Mesenteric fat pad (tissue), 1 donor: Measurements from ENCODE around the gene GPATCH1. TPM values are rescaled to one million over a fixed set of nuclear protein-coding genes. Genes with fewer than 3 reads are reported as not detected.
A peak's percentile ranks its signal among the peaks of the same experiment; 100 is the strongest.
"Not testable (repeated sequence)": the region's sequence is repeated elsewhere in the genome, so short reads cannot be mapped to it uniquely, and the experiment has no call there.

Source experiments
- DNase-seq: peaks from one replicate; pipeline ENCODE4 v3.0.0-alpha.2; 2020; ENCODE audit warnings: low spot score
- long read RNA-seq: library from polyadenylated mRNA; unstranded; transcript quantifications from one replicate; pipeline ENCODE4 v2.0.0, GENCODE V29; 2020
- total RNA-seq: library from RNA; stranded (reverse); fragmentation: NEBNext Ultra II Directional; extraction: Animal tissue kit (Norgen Biotek cat#: 25700); gene quantifications from one replicate; pipeline ENCODE4 v1.2.1, GENCODE V29; 2021
- donor health status: DM: yes; HTN: yes; CAD: no.

The GPATCH1 gene, protein sequence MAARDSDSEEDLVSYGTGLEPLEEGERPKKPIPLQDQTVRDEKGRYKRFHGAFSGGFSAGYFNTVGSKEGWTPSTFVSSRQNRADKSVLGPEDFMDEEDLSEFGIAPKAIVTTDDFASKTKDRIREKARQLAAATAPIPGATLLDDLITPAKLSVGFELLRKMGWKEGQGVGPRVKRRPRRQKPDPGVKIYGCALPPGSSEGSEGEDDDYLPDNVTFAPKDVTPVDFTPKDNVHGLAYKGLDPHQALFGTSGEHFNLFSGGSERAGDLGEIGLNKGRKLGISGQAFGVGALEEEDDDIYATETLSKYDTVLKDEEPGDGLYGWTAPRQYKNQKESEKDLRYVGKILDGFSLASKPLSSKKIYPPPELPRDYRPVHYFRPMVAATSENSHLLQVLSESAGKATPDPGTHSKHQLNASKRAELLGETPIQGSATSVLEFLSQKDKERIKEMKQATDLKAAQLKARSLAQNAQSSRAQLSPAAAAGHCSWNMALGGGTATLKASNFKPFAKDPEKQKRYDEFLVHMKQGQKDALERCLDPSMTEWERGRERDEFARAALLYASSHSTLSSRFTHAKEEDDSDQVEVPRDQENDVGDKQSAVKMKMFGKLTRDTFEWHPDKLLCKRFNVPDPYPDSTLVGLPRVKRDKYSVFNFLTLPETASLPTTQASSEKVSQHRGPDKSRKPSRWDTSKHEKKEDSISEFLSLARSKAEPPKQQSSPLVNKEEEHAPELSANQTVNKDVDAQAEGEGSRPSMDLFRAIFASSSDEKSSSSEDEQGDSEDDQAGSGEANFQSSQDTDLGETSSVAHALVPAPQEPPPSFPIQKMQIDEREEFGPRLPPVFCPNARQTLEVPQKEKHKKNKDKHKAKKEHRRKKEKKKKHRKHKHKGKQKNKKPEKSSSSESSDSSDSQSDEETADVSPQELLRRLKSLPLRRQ
- total RNA-seq = 6.2 TPM
- long read RNA-seq, partial matches to known transcripts = 37 of 46 reads
- long read RNA-seq, other reads (novel, unspliced or antisense) = 7 of 46 reads

DNA sequence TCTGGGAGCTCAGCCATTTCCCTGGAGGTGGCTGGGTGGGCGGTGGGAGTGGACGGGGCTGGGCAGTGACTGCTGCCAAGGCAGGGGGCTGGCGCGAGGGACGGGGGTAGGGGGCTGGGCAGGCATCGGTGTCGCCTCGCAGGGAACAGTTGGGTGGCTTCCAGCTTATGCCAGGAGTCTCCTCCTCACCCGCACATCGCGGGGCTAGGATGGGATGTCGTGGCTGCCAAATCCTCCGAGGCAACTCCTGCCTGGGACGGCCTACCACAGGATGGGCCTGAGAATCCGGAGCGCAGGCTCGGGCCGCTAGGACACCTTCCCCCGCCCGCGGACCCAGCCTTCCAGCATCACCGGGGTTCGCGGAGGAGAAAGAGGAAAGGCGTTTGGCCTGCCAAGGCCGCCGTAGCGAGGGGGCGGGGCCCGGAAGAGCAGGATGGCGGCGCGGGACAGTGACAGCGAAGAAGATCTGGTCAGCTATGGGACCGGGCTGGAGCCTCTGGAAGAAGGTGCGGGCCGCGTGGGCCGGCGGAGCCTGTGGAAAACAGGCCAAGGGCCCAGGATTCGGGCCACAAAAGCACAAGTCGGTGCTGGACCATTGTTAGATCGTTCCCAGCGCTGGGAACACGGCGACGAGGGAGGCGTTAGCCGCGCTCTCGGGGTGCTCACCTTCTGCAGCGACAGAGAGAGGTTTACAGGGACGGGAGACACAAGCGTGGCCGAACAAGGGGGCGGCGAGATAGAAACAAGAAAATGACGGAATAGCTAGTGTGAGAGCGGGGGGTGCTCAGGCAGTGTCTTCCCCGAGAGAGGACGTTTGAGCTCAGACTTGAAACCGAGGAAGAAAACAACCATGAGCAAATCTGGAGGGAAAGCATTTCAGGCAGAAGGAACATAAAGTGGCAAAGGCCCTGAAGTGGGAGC lies at the start of gene GPATCH1:
GPATCH1 (plus strand) TSS at position 421 of the 921 bp plus-strand sequence; CDS start at position 434, 13 bp downstream.
- peak; percentile 95 for DNase-seq

DNA sequence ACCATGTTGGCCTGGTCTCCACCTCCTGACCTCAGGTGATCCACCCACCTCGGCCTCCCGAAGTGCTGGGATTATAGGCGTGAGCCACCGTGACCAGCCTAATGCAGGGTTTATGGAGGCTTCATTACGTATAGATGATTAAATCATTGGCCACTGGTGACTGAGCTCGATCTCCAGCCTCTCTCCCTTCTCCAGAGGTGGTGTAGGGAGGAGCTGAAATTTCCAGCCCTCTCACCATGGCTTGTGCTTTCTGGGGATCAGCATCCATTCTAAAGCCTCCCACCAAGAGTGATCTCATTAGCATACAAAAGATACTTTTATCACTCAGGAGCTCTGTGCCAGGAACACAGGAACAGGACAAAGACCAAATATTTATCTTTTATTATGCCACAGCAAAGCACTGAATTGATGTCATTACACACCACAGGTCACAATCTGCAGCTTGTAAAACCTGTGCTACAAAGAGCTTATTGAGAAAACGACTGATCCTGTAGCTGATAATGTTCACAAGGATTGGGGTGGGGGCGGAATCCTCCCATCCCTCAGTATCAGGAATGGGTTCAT lies 48.7 kb upstream of the GPATCH1 start:
- no peak for DNase-seq

DNA sequence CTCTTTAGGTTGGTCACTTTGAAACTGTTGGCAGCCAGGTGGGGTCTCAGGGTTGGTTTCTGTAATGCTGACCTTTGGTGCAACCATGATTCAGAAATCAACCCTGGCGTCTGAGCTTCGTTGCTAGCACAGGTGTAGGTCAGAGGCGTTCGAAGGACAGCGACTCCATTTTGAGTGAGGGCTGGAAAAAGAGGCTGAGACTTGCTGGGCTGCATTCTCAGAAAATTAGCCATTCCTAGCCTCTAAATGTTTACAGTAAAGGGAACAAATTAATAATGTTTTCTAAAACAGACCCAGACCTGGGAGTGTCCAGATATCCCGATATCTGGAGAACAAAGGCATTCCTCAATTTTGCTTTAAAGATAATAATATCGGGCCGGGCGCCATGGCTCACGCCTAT lies 45.5 kb upstream of the GPATCH1 start:
- no peak for DNase-seq

DNA sequence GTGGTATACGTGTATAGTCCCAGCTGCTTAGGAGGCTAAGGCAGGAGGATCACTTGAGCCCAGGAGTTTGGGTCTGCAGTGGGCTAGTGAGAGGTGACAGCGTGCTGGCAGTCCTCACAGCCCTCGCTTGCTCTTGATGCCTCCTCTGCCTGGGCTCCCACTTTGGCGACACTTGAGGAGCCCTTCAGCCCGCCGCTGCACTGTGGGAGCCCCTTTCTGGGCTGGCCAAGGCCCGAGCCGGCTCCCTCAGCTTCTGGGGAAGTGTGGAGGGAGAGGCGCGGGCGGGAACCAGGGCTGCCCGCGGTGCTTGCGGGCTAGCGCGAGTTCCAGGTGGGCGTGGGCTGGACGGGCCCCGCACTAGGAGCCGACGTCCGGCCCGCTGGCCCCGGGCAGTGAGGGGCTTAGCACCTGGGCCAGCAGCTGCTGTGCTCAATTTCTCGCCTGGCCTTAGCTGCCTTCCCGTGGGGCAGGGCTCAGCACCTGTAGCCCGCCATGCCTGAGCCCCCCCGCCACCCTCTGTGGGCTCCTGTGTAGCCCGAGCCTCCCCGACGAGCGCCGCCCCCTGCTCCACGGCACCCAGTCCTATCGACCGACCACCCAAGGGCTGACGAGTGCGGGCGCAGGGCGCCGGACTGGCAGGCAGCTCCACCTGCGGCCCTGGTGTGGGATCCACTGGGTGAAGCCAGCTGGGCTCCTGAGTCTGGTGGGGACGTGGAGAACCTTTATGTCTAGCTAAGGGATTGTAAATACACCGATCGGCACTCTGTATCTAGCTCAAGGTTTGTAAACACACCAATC lies 44.4 kb upstream of the GPATCH1 start:
- DNase-seq = not testable (repeated sequence)

DNA sequence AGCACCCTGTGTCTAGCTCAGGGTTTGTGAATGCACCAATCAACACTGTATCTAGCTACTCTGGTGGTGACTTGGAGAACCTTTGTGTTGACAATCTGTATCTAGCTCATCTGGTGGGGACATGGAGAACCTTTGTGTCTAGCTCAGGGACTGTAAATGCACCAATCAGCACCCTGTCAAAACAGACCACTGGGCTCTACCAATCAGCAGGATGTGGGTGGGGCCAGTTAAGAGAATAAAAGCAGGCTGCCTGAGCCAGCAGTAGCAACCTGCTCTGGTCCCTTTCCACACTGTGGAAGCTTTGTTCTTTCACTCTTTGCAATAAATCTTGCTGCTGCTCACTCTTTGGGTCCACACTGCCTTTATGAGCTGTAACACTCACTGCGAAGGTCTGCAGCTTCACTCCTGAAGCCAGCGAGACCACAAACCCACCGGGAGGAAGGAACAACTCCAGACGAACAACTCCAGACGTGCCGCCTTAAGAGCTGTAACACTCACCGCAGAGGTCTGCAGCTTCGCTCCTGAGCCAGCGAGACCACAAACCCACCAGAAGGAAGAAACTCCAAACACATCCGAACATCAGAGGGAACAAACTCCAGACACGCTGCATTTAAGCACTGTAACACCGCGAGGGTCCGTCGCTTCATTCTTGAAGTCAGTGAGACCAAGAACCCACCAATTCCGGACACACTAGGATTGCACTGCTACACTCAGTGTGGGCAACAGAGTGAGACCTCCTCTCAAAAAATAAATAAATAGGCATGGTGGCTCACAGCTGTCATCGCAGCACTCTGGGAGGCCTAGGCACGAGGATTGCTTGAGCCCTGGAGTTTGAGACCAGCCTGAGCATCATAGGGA lies 43.6 kb upstream of the GPATCH1 start:
- not testable (repeated sequence) for DNase-seq

DNA sequence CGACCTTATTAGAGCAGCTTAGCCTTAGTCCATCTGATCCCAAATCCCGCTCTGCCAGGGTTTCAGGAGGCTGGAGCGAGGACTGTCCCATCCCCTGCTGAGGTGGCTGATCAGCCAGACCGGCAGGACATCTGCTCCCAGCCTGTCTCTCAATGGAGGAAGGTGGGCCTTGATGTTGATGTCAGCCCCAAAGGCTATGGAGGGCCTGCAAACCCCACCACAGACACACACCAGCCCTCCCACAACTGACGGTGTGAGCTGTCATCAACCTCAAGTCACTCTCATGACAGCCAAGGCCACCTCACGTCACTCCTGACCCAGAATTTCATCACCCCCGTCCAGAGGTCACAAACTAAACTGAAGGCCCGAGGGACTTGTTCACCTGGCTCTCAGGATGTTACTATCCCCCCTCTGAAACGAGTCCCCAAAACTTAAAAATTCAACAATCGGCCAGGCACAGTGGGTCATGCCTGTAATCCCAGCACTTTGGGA lies 41.8 kb upstream of the GPATCH1 start:
- DNase-seq = no peak

DNA sequence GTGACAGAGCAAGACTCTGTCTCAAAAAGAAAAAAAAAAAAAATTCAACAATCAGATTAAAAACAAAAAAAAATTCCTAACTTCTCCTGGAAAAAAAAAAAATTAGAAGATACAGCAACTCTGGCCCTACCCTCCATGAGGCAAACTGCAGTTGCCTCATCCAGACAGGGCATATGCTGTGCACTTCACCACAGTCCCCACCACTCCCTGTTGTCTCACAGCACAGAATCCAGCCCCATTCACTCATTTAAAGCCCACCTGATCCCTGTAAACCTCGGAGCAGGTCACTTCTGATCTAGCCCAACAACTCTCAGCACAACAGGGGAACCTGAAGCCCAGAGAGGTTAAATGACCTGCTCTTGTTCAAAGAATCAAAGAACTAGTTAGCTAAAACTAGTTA lies 41.2 kb upstream of the GPATCH1 start:
- DNase-seq = no peak

DNA sequence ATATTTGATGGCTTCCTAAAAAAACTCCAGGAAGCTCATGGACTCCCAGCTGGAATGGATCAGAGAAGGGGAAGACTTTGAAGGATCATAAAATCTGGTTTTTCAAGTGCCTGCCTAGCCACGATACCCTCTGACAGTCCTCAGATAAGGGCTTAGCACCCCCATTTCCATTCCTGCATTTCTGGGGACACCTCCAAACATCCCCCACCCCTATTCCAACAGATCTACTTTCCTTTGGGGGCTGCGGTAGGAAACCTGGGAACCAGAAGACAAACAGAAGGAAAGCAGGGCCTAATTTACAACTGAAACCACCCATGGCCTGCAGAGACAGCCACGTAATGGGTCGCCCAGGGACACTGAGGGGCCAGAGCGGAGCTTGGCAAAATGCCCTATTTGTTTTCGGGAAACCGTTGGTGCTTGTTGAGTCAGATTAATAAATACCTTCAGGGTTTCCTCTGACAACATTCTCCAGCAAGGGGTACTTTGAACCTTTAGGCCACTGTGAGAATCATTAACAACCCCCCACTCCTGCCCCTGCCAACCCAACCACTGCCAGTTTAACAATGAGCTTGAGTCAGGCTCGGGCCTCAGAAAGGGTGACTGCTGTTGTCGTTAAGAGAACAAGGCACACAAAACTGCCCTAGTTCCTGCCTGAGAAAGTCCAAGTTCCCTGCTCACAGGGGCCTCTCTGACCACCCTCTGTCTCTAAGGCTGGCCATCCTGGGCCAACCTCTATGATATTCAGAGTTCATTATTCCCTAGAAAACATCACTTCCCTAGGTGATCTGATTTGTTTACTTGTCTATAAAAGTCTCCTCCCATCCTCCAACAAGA lies 39.8 kb upstream of the GPATCH1 start:
- no peak for DNase-seq

DNA sequence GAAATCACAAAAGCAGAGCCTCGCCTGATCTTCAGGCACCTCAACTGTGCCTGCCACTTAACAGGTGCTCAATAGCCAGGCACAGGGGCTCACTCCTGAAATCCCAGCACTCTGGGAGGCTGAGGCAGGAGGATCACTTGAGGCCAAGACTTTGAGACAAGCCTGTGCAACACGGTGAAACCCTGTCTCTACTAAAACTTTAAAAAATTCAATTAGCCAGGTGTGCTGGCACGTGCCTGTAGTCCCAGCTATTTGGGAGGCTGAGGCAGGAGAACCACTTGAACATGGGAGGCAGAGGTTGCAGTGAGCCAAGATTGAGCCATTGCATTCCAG lies 39.2 kb upstream of the GPATCH1 start:
- not testable (repeated sequence) for DNase-seq

DNA sequence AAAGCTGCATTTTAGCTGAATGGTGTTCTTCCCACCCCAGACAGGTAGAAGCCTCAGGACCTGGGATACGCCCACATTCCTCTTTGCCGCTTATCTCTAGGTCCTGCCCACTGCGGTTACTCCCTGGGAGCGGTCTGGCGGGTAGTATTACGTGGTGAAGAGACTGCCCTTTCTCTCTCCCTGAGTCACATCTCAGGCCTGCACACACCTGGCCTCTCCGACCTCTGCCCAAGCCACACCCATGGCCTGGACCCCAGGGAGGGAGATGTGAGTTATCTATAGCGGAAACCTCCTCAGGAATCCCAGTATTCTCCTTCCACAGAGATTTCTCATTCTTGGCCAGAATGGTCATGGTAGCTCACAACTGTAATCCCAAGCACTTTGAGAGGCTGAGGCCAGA lies 33.6 kb upstream of the GPATCH1 start:
- no peak for DNase-seq

DNA sequence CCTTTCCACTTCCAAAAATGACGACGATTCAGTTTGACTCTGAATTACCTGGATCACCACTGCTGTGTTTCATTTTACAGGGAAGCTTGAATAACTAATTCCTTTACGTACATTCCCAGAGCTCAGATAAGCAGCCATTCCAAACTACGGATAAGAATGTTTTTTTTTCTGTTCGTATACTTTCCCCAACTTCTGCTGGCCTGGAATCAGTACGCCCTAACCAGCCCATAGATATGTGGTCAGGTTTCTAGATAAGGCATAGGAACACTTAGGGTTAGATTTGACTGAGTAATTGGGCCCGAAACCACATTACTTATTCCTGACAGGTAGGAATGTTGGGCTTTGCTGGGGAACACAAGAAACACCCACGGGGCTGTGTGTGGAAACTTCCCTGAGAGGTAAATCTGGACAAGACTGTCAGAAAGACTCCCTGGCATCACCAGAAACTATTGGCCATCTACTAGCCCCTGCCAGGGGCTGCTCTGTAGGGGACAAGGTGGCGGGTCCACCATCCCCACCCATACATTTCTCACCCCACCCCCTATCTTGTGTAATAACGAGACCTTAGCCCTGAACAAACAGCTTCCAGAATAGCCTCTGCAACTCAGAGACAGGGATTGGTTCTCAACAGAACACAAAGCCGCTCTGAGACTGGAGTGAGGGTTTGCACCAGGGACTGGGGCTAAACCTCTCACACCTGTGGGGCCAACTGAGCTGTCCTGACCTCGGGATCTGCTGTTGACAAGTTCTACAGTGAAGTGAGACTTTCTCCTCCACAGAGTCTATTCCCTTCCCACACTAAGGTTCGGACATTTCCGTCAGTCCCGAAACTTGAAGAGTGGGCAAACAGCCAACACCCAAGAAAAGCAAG lies 31.9 kb upstream of the GPATCH1 start:
- no peak for DNase-seq

DNA sequence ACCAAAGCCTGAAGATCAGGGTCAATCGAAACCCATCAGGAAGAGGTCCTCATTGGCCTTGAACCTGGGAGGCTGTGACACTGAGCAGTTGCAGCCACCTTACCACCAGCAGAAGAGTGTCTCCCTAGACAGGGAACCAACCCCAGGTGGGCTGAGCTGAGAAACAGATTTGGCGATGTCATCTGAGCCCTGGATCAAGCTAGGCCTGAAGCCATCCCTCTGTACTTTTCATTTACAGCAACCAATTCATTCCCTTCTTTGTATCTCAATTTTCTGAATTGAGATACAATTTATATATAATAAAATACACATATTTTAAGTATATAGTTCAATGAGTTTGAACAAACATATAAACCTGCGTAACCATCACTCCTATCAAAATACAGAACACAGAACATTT lies 30.9 kb upstream of the GPATCH1 start:
- DNase-seq = no peak

DNA sequence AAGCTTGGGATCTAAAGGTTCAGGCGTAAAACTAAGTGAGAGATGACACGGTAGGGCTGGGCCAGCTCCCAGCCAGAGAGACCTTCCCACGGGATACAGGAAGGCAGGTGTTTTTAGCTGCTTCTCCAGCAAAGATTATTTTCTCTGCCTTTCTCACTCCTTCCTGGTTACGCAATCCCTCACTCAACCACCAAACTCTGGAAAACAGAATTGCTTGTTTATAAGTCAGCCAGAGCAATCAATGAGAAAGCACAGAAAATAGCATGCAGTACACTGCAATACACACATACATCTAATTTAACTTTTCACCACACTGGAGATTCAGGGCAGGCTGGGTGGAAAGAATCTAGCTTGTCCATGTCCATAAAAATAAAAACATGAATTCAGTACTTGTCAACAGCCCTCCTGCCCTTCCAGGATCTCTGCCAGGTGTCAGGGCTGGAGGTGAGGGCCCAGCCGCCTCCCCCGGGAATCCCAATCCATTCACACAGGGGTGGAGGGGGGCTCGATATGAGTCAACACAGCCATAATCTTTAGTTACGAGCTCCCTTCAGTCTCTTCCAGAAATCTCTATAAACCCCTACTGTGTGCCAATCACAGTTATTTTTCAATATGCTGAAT lies 28.5 kb upstream of the GPATCH1 start:
- no peak for DNase-seq

DNA sequence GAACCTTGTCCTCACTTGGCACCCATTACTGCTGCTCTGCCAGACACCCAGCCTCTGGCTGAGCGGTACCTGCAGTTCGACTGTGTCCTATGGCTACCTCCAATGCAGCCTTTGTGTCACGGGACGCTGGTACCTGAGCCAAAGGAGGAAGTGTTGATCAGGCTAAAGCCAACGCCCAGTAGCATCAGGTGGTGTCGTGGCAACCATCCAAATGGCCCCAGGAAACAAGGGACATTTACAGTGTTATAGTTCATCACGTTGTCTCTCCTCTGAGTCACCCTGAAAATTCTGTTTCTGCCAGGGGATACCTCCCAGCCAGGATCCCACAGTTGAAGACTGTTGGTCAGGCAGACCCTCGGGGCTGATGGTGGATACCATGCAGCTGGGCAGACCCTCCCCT lies 26.4 kb upstream of the GPATCH1 start:
- no peak for DNase-seq

DNA sequence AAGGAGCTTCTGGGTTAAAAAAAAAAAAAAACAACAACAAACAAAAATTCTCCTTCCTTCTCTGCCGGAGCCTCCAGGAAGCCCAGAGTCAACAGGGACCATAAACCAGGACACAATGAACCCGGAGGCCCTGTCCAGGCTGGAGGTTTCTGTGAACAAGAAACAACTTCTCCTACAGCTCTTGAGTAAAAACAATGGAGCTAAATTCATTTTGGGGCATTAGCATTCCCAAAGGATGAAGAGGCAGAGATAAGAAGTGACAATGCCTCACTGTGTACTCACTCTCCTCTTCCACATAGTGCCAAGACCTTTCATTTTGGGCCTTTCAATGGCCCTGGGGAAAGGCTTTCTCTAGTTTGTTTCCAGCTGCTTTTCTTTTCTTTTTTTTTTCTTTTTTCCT lies 25.3 kb upstream of the GPATCH1 start:
- DNase-seq = no peak

DNA sequence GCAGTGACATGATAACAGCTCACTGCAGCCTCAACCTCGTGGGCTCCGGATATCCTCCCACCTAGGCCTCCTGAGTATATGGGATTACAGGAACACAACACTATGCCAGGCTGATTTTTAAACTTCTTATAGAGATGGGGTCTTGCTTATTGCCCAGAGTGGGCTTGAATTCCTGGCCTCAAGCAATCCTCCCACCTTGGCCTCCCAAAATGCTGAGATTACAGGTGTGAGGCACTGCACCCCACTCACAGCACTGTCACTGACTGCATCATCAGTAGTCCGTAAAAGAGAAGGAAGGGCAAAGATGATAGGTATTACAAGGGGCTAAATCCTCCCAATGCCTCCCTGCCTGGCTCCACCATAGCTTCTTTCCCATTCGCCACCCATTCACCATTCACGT lies 20.4 kb upstream of the GPATCH1 start:
- DNase-seq = no peak
